GM12872 (cell line): Measurements from ENCODE around the gene CXADR.

ENCODE experiments used
- CTCF ChIP-seq: IDR thresholded peaks from 3 replicates; pipeline ENCODE4 v1.5.1; 2011; ENCODE audit warnings: low read depth, mild to moderate bottlenecking, low read length, moderate library complexity; ENCODE audit not compliant: insufficient read depth

Gene CXADR

DNA sequence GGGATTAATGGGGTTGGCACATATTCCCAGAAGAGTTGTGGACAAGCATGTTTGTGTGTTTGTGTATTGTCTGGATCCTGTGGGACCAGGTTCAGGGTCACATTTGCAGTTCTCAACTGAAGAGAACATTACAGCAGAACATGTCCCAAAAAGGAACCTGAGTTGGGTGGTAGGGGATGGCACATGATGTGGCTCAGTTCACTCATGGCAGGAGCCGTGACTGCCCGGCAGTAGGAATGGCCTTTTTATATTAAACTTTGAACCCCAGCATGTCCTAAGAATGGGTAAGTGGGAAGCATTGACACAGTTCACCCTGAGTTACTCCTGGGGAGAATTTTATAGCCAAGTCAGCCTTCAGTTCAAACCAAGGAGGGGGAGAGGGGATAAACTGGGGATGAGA, 41.3 kb downstream of the CXADR start:
- no peak for TF ChIP-seq CTCF

DNA sequence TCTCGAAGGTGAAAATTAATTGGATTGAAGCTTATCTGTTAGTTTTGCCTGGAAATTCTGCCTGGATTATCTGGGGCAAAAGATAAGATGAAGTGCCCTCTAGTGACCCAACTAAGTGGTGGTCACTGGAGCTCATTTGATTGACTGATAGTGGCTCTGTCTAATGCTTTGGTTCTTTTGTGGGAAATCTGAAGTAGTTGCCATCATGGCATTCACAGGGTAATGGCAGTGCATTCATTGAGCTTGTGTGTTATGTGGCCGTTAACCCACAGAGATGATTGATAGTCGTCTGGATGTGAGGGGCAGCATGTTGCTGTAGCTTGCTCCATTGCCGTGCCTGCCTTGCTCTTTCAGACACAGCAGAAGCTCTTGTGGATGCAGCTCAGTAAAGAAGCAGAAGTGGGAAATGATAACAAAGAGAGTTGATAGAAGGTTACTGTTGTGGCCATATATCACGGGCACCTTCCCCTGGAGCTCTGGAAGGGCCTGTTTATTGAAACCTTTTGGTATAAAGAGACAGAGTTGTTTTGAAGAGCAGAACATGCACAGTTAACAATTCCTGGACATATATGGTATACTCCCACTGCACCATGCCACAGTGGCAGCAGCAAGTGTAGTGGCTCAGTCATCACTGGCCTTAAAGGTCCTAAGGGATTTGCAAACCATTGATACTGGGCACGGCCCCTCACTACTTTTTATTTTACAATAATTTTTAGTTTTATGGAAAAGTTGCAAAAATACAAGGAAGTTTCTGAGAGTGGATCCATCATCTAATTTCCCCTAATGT, 42.0 kb downstream of the CXADR start:
- TF ChIP-seq CTCF: no peak

GRCh38 chr21:17560377-17561025, 47.7 kb downstream of the CXADR start:
- TF ChIP-seq CTCF: no peak

DNA sequence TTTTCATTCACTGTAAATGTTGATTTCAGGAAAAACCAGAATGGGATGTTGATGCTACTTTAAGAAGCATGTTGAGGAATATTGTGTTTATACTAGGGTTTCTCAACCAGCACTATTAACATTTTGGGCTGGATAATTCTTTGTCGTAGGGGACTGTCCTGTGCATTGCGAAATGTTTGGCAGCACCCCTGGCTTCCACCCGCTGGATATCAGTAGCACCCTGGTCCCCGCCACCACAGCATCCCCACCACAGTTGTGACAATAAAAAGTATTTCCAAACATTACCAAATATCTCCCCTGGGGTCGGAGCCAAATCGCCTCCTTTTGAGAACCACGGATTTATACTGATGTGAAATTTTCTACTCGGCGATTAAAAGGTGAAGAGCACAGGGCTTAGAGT, 57.9 kb downstream of the CXADR start:
- no peak for TF ChIP-seq CTCF

DNA sequence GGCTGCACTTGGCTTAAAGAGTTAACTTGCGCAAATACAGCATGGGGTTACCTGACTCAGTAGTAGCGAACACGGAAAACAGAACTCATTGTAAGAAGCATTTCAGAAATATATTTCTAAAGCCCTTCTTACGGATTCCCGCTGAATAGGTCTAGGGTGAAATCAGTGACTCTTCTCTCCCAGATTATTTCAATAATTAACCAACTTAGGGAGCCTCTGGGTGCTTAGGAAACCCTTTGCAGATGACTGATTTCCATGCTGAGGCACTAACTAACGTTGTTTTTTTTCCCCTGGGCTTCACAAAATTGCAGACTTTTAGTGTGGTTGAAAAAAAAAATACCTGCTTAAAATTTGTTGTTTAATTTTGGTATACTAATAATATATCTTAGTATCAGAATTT, 59.6 kb downstream of the CXADR start:
- no peak for TF ChIP-seq CTCF

- TF ChIP-seq CTCF: no peak
Measured at GRCh38 chr21:17575076-17575475, 62.2 kb downstream of the CXADR start.

GRCh38 chr21:17576080-17576835, 63.4 kb downstream of the CXADR start:
- TF ChIP-seq CTCF: no peak
